HG03378 (cell line): ENCODE results near the gene MAP3K20.
"Not testable (repeated sequence)": the region's sequence is repeated elsewhere in the genome, so short reads cannot be mapped to it uniquely, and the experiment has no call there.

Experiments used
- ATAC-seq: cut with Tn5 transposase; IDR thresholded peaks from one replicate; pipeline ENCODE4 v1.9.1; 2021; ENCODE audit warnings: mild to moderate bottlenecking, moderate library complexity; ENCODE audit not compliant: unreplicated experiment

MAP3K20 gene

GRCh38 chr2:173262356-173262755, 186.7 kb downstream of the MAP3K20 start:
- not testable (repeated sequence) for ATAC-seq

- ATAC-seq = no peak
Observed at GRCh38 chr2:173264151-173264550, 188.5 kb downstream of the MAP3K20 start.

DNA sequence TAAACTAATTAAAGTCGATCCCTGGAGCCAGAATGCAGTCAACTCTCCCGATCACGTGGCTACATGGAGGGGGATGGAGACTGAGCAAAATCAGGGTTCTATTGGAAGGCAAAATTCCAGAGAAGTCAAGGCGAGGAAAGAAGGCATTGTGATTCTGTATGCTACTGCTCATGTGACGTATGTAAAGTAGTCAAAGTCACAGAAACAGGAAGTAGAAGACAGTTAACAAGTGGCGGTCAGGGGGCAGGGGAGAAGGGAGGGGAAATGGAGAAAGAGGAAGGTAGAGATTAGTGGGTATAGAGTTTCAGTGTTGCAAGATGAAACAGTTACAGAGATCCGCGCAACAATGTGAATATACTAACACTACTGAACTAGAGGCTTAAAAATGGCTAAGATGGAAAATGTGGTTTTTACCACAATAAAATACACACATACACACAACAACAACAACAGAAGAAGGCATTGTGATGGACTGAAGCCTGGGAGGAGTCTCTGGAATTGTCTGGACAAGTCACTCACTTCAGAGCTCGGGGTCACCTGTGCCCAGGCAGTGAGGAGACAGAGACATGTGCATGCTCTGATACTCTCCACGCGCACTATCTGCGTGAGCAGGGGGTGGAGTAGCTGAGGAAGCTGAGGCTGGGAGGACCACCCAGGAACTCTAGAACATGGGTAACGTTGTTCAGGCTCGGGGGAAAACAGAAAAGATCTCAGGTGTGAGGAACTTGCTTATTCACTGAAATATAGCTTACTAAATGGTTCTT, 189.1 kb downstream of the MAP3K20 start:
- ATAC-seq = peak; percentile 94

GRCh38 chr2:173271135-173271534, 195.5 kb downstream of the MAP3K20 start:
- no peak for ATAC-seq

DNA sequence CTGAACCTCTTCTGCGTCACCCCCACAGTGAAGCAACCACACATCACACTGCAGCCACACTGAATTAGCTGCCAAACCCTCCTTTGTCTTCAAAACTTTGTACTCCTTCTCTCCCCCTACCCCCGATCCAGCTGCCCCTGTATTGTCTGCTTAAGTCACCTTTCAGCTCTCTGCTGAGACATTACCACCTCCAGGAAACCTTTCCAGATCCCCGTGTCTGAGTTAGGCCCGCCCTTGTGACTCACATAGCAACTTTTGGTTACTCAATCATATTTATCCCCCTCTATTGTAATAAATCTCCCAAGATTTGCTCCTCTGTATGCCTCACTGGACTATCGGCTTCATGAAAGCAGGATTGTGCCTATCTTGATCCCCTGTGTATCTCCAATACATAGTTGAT, 196.2 kb downstream of the MAP3K20 start:
- no peak for ATAC-seq

GRCh38 chr2:173272849-173273248, 197.2 kb downstream of the MAP3K20 start:
- no peak for ATAC-seq

- ATAC-seq = no peak
Observed at GRCh38 chr2:173278794-173279526, 203.3 kb downstream of the MAP3K20 start.

DNA sequence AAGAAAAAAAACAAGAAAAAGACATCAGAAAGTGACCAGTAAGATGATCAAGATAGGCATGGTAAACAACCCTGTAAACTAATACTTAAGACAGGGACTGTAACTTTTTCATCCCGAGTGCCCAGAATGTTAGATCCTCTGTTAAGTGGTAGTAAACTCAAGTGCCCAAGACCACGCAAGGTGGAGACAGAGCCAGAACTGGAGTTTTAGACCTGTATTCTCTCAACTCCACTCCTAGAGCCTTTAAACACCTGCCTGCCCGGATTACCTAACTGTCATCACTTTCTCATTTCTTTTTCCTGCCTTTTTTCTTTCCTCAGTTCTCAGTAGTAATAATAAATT, 203.9 kb downstream of the MAP3K20 start:
- no peak for ATAC-seq

- no peak for ATAC-seq
Observed at GRCh38 chr2:173280853-173281252, 205.2 kb downstream of the MAP3K20 start.

DNA sequence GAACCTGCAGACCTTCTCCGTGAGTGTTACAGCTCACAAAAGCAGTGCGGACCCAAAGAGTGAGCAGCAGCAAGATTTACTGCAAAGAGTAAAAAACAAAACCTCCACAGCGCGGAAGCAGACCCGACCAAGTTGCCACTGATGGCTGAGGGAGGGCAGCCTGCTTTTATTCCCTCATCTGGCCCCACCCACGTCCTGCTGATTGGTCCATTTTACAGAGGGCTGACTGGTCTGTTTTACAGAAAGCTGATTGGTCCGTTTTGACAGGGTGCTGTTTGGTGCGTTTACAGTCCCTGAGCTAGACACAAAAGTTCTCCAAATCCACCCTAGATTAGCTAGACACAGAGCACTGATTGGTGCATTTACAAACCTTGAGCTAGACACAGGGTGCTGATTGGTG, 206.3 kb downstream of the MAP3K20 start:
- not testable (repeated sequence) for ATAC-seq

DNA sequence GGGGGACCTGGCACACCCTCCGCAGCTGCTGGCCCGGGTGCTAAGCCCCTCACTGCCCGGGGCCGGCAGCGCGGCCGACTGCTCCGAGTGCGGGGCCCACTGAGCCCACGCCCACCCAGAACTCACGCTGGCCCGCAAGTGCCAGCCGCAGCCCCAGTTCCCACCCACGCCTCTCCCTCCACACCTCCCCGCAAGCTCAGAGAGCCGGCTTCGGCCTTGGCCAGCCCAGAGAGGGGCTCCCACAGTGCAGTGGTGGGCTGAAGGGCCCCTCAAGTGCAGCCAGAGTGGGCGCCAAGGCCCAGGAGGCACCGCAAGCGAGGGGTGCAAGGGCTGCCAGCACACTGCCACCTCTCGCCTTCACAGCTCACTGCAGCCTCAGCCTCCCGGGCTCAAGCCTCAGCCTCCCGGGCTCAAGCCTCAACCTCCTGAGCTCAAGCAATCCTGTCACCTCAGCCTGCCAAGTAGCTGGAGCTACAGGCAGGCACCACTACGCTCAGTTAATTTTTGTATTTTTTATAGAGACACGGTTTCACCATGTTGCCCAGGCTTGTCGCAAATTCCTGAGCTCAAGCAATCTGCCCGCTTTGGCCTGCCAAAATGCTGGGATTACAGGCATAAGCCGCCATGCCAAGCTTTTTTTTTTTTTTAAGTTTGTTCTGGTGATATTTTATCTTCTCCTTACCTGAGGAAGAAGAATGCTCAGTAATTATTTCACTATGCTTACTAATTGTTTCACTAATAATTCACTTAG, 207.3 kb downstream of the MAP3K20 start:
- no peak for ATAC-seq

- ATAC-seq = peak; percentile 82
Observed at GRCh38 chr2:173286153-173286809, 210.6 kb downstream of the MAP3K20 start.

DNA sequence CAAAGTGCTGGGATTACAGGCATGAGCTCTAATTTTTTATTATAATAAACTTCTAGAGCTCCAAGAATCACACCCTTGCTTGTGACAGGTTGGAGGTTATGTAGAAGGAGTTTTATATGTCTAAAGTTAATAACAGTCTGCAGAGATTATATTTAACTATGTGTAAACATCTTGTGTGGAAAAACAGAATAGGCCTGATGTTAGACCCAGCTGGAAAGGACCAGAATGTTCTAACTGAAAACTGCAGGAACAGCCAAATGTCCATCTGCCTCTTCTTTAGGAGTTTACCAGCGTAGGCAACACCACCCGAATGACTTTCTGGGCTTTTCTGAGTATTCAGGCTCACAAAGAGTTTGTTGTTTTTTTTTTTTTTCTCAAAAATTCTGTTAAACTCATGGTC, 211.9 kb downstream of the MAP3K20 start:
- no peak for ATAC-seq

DNA sequence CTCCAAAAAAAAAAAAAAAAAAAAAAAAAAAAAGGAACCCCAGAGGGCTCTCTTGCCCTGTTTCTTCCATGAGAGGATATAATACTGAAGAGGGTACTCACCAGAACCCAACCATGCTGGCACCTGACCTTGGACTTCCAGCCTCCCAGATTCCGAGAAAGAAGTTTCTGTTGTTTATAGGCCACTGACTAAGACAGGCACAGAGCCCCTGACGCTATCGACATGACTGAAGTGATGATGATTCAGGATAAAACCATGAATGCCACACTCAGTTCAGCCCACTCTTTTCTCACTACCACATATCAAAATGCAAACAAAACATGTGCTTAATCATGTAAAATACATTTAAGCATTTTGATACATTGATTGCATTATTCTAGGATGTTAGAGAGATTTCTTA, 212.9 kb downstream of the MAP3K20 start:
- ATAC-seq = no peak

DNA sequence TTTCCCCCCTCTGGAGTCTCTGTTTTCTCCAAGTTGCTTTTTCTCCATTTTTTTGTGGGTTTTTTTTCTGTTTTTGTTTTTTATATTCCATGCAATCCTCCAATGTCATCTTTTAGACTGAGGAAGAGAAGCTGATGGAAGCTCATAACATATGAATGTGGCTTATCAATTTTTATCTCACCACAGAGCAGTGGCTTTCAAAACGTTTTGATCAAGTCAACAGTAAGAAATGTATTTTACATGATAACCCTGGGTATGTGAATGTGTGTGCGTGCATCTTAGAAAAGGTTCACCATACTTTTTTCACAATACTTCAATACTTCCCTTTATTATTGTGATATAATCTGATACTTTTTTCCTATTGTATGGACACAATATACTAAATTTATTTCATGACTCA, 214.4 kb downstream of the MAP3K20 start:
- ATAC-seq = no peak

DNA sequence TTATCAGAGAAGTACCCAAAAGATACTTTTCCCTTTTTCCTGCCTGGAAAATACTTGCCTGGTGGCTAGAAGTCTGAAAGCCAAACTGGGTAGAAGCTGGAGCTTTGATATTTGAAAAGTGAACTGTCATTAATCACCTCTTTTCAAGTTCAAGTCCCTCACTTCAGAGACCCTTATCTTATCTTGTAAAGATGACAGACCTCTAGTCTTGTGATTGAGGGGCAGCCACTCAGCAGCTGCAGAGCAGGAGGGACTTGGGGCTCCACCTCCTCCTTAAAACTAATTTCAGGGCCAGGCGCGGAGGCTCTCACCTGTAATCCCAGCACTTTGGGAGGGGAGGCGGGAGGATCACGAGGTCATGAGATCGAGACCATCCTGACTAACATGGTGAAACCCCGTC, 214.9 kb downstream of the MAP3K20 start:
- no peak for ATAC-seq

DNA sequence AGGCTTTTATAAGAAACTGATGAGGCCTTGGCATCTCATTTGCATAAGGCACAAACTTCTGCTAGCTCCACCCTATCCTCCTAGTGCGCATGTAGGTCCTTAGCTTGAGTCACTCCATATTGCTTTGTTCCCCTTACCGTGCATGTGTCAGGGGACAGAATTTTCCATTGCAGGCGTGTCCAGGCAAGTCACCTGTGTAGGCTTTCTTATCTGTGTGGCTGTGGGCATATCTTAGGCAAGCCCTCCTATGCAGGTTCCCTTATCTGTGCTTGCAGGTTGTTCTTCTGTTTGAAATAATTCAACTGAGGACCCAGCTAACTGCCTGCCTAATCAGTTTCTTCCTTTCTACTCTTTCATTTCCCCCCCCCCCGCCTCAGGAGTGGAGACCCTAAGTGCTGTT, 215.8 kb downstream of the MAP3K20 start:
- ATAC-seq = no peak

GRCh38 chr2:173296235-173296634, 220.6 kb downstream of the MAP3K20 start:
- no peak for ATAC-seq

DNA sequence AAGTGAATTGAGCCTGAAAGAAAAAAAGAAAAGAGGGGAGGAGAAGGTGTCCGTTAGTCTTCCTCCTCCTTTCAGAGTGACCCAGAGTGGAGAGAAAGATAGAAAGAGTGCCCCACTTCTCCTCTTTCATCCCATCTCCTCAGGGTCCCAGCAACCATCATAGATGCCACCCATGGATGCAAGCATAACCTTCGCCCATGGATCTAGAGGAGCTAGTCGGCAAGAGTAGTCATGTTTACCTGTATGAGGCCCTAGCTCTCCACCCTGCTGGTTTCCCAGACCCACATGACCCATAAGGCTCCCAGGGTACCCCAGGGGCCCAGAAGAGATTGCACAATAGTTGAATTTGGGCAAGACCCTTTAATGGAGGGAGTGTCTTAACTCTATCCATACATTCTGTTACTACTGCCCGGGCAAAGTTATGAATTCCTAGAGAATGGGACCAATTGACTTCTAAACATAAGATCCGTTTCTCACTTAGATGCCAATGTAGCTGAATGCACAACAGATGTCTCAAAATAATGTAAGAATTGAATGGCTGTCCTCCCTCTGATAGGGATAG, 223.0 kb downstream of the MAP3K20 start:
- no peak for ATAC-seq

GRCh38 chr2:173299764-173300163, 224.1 kb downstream of the MAP3K20 start:
- ATAC-seq = no peak

DNA sequence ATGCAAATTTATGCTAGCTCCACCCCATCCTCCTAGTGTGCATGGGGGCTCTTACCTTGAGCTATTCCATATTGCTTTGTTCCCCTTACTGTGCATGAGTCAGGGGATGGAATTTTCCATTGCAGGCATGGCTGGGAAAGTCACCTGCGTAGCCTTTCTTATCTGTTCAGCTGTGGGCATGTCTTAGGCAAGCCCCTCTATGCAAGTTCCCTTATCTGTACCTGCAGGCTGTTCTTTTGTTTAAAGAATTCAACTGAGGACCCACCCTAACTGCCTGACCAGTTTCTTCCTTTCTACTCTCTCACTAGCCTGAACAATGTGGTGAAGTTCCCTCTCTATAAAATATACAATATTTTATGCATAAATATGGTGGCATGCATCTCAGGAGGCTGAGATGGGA, 224.8 kb downstream of the MAP3K20 start:
- no peak for ATAC-seq
